NCI-H2196 (cell line): ENCODE measurements around the gene PNPLA5.

Source experiments
- DNase-seq: peaks from one replicate; lab custom pipeline; 2025; ENCODE audit not compliant: unreplicated experiment; lab: John Stamatoyannopoulos, UW

Gene PNPLA5

GRCh38 chr22:43855431-43855830 lies 36.4 kb downstream of the PNPLA5 start:
- no peak for DNase-seq

GRCh38 chr22:43854786-43855271 lies 37.0 kb downstream of the PNPLA5 start:
- DNase-seq: no peak

GRCh38 chr22:43854121-43854785 lies 37.6 kb downstream of the PNPLA5 start:
- DNase-seq: no peak

- DNase-seq: no peak
Observed at GRCh38 chr22:43853328-43853931, 38.4 kb downstream of the PNPLA5 start.

- no peak for DNase-seq
Observed at GRCh38 chr22:43852573-43853327, 39.1 kb downstream of the PNPLA5 start.

GRCh38 chr22:43851979-43852307 lies 39.9 kb downstream of the PNPLA5 start:
- no peak for DNase-seq

- DNase-seq: no peak
Observed at GRCh38 chr22:43851058-43851978, 40.5 kb downstream of the PNPLA5 start.

GRCh38 chr22:43850529-43850928 lies 41.3 kb downstream of the PNPLA5 start:
- DNase-seq: no peak

- no peak for DNase-seq
Observed at GRCh38 chr22:43849731-43850130, 42.1 kb downstream of the PNPLA5 start.

GRCh38 chr22:43848366-43849171 lies 43.2 kb downstream of the PNPLA5 start:
- peak; percentile 77 for DNase-seq

- no peak for DNase-seq
Observed at GRCh38 chr22:43847376-43848289, 44.2 kb downstream of the PNPLA5 start.

GRCh38 chr22:43846966-43847365 lies 44.8 kb downstream of the PNPLA5 start:
- no peak for DNase-seq

- no peak for DNase-seq
Observed at GRCh38 chr22:43845981-43846380, 45.8 kb downstream of the PNPLA5 start.

GRCh38 chr22:43844560-43845545 lies 47.0 kb downstream of the PNPLA5 start:
- DNase-seq: no peak

GRCh38 chr22:43843783-43844530 lies 47.9 kb downstream of the PNPLA5 start:
- no peak for DNase-seq

- no peak for DNase-seq
Observed at GRCh38 chr22:43841742-43842141, 50.1 kb downstream of the PNPLA5 start.

- DNase-seq: no peak
Observed at GRCh38 chr22:43840851-43841250, 51.0 kb downstream of the PNPLA5 start.
